C4-2B (cell line): ENCODE data around the gene CUEDC2.

ENCODE experiments used
- CTCF ChIP-seq: fragments of 450-650 bp; conservative IDR thresholded peaks from 2 replicates; pipeline ENCODE4 v1.5.1; 2017; ENCODE audit warnings: mild to moderate bottlenecking
- ZFX ChIP-seq: fragments of 450-650 bp; IDR thresholded peaks from 2 replicates; pipeline ENCODE4 v1.6.1; 2017

- TF ChIP-seq CTCF (no peak), ZFX (no peak)
Measured at GRCh38 chr10:102425444-102425843, 6.9 kb downstream of the CUEDC2 start.
